G401 (cell line): Measurements from ENCODE around the gene CDK8. TPM values are rescaled to one million over a fixed set of nuclear protein-coding genes. Genes with fewer than 3 reads are reported as not detected.
A peak's percentile ranks its signal among the peaks of the same experiment; 100 is the strongest.

Experiments used
- DNase-seq: peaks from one replicate; pipeline ENCODE4 v3.0.0-alpha.2; 2015; ENCODE audit warnings: low spot score
- in situ Hi-C: cut with HindIII; loops from 2 replicates; pipeline ENCODE4 v1.10.0; 2016; ENCODE audit warnings: low sequenced_read_pairs, mixed read lengths
- total RNA-seq: library from RNA; depleted of rRNA; stranded (reverse); fragments of >200 nt; shearing (Covaris generic); gene quantifications from 2 replicates; pipeline ENCODE4 v1.2.3, GENCODE V29; 2014; rRNA removed

The CDK8 gene
- total RNA-seq, 1 experiment from 2014 or later = 27.2 TPM

DNA sequence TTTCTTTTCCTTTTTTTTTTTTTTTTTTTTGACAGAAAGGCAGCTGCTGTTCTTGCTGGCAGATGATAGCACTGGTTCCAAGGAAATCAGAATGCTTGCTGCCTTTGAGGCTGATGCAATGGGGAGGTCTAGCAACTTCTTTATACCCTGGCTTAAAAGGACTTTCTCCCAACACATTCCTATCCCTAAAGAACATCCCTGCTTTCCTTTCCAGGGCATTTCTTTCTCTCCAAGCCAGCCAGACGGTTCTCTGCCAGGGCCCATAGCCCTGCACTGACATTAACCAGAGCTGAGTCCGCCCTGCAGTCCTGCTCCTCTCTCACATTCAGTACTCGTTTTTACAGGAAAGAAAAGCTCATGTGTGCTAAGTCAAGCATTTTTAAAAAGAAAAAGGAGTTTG is 169.7 kb downstream of the CDK8 start:
- DNase-seq = peak; percentile 44

DNA sequence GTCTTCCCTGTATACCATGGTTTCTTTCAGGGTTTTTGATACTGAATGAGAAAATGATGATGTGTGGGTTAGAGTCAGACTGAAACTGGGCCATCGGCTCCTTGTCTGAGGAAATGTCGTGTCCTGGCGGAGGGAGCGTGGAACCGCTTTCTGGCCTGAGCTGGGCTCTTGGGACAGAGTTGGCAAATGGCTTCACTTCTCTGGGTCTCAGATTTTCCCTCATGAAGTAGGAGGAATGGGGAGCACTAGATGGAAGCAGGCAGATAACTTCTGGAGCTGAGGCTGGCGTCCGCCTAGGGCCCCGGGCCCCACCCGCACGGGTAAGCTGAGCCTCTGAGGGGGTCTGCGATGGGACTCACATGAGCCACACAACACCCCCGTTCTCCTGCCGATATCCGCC is 170.3 kb downstream of the CDK8 start:
- no peak for DNase-seq
- in situ Hi-C loops = no loop called here

More for the DNA sequence above, 169.7 kb downstream of the CDK8 start:
- in situ Hi-C loops = no loop called here

DNA sequence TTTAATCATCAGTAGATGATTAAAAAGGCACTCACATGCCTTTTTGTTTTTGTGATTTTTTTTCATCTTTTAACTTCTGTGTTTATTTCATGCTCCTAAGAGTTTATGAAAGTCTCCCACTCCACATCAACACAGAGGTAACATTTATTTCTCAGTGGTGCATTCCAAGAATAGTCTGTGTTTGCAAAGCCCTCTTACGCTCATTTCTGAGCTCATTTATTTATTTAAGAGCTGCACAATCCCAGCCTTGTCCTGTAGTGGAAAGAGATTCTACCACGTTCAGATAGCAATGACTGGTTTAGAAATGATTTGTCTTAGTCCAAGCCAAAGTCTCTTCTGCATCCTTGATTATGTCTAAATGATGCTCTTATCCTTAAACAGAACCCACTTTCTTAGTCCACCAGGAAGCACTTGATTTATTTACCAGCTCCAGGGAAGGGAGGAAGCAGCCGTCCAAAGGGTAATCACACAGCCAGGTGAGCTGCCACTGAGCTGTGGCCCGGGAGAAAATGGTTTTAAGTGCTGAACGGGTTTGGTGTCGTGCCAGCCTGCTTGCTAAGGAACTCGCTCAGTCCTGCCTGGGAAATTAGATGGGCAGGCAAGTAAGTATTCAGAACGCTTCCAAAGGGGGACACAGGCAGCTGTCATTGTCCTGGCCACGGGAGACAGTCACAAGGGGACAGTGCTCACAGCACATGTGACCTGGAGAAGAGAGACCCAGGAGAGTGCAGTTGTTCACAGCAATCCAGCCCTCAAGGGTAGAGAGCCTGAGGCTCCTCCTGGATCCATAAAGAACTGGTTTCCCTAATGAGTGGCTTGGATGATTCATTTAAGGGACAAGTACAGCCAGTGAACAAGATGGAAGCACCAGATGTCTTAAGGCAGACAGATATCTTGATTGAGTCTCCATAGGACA is 171.8 kb downstream of the CDK8 start:
- in situ Hi-C loops = no loop called here
- DNase-seq = peak; percentile 79

DNA sequence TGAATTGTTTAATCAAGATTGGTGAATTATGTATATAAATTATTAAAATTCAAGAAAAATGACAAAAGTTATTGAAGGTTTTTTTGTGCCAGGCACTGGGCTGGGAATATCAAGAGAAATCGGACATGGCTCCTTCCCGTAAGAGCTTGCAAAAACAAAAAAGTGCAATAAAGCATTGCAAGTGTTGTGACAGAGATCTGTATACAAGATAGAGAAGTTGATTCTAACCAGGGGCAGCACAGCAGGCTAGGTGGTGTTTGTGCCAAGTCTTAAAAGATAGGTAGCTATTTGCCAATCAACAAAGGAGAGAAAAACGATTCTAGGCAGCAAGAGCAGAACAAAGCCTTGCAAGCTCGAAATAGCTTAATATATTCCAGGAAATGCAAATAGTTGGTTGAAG is 179.8 kb downstream of the CDK8 start:
- no peak for DNase-seq
- in situ Hi-C loops = no loop called here

DNA sequence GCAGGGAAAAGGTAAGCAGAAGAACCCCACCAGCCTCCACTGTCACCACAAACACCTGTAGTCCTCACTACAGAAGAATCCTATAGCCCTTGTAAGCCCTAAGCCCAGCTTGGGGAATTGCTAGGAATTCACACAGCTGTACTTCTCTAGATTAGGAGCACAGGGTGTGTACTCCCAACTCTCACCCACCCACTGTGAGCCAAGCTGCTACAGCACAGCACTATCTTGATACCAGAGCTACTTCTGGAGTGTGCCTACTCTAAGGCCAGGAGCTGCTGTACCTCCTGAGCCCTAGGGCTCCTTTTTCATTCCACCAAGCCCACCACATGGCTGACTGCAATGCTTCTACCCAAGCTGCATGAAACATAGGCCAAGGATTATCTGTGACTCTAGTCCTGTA is 181.2 kb downstream of the CDK8 start:
- no peak for DNase-seq
- in situ Hi-C loops = no loop called here

DNA sequence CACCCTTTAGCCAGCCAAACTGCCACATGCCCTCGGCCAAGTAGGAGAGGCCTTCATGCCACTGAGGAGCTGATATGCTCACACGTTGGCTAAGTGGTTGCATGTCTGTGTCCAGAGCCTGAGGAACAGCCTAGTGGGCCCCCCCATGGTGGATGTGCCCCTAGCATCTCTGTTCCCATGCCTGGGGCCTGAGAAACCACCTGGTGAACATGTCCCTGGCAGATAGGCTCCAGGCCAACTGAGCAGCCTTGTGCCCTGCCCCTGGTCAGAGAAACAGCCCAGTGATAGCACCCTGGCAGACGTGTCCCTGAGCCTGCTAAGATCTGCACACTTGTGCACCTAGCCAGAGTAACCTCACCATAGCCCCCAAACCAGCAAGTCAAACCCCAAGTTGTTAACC is 181.7 kb downstream of the CDK8 start:
- no peak for DNase-seq
- in situ Hi-C loops = no loop called here

DNA sequence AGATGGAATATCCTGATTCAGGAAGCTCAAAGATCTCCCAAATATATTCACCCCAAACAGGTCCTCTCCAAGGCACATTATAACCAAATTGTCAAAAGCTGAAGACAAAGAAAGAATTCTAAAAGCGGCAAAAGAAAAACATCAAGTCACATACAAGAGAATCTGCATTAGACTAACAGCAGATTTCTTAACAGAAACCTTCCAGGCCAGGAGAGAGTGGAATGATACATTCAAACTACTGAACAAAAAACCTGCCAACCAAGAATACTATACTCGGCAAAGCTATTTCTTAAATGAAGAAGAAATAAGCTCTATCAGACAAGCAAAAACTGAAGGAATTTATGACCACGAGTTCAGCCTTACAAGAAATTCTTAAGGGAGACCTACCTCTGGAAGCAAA is 183.0 kb downstream of the CDK8 start:
- in situ Hi-C loops = no loop called here
- DNase-seq = no peak

DNA sequence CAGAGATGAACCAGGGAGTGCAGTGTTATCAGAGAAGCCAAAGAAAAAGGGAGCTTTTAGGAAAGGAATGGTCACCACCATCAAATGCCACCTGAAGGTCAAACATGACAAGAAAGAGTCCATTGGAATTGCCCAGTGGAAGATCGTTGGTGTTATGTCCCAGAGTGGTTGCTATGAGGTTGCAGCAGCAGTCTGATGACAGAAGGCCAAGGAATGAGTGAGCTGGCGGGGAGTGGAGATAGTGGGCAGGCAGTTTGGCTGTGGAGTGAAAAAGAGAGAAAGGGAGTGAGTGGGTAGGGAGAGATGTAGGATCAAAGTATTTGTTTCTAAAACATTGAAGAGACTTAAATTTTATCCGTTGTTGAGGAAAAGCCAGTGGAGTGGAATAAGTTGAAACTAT is 186.2 kb downstream of the CDK8 start:
- in situ Hi-C loops = no loop called here

DNA sequence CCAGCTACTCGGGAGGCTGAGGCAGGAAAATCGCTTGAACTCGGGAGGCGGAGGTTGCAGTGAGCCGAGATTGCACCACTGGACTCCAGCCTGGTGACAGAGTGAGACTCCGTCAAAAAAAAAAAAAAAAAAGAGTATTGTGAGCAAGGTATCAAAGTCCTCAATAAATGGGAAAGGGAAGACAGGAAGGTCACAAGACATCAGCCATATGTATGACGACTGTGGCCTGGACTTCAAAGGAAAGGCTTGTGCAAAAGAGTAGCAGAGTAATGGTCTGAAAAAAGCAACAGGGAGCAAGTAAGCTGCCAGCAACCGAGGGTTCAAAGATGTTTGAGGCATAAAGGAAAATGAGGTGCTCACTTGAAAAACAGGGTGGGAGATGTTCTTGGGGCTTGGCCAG is 187.5 kb downstream of the CDK8 start:
- in situ Hi-C loops = no loop called here

More for the DNA sequence above, 186.2 kb downstream of the CDK8 start:
- no peak for DNase-seq

DNA sequence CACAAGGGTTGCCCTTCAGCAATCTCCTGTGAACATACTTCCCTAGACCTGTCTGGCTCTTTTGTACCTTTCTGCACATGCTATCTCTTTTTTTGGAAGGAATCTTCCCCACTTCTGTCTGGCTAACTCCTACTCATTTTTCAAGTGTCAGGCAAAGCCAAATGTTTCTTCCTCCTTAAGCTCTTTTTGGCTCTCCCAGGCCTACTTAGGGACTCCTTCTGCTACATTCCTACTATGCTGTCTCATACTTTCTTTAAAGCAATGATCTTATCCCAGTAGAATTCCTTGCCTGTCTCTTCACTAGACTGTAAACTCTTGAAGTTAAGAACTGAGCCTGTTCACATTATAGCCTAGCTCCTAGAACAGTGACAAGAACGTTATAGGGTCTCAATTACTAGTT is 188.6 kb downstream of the CDK8 start:
- in situ Hi-C loops = no loop called here
- DNase-seq = no peak

More for the DNA sequence above, 187.5 kb downstream of the CDK8 start:
- DNase-seq = no peak

DNA sequence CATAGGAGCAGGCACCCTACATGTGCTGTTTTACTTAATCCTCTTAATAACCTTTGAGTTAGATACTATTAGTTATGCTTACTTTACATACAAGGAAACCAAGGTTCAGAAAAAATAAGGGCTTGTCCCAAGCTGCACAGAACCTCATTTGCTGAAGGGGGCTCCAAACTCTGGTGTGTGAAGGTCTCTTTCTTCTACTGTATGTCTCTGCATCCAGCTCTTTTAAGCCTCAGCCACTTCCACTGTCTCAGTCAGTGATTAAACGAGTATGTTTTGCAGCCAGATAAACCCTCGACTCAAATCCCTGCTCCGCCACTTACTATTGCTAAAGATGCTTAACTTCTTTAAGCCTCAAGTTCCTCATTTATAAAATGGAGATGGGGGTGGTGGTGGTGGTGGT is 191.2 kb downstream of the CDK8 start:
- DNase-seq = no peak
- in situ Hi-C loops = no loop called here

DNA sequence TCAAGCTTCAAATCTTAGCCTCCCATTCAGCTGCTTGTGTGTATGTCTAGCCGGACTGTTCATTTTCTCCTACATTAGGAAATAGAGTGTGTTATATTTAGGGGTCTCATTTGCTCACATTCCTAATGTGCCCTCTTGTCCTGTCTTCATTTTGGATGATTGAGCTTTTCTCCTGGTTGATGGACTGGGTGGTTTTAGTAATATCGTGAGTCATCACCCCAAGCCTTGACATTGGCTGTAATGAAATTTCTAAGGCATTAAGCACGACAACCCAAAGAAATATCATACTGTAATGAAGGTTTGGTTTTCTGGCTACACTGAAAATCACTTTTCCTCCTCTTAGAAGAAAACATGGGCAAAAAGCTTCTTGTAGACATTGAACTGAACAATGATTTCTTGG is 192.8 kb downstream of the CDK8 start:
- in situ Hi-C loops = no loop called here
- DNase-seq = no peak

DNA sequence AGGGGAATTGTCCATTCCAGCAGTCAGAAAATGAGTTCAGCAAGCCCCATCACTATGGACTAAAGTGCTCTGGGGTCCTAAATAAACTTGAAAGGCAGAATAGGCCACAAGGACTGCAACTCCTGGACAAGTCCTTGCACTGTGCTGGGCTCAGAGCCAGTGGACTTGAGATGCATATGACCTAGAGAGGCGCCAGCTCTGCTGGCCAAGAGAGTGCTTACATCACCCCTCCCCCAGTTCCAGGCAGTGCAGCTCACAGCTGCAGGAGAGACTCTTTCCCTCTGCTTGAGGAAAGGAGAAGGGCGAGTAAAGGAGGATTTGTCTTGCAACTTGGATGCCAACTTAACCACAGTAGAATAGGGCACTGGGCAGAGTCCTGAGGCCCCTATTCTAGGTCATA is 194.1 kb downstream of the CDK8 start:
- in situ Hi-C loops = no loop called here

DNA sequence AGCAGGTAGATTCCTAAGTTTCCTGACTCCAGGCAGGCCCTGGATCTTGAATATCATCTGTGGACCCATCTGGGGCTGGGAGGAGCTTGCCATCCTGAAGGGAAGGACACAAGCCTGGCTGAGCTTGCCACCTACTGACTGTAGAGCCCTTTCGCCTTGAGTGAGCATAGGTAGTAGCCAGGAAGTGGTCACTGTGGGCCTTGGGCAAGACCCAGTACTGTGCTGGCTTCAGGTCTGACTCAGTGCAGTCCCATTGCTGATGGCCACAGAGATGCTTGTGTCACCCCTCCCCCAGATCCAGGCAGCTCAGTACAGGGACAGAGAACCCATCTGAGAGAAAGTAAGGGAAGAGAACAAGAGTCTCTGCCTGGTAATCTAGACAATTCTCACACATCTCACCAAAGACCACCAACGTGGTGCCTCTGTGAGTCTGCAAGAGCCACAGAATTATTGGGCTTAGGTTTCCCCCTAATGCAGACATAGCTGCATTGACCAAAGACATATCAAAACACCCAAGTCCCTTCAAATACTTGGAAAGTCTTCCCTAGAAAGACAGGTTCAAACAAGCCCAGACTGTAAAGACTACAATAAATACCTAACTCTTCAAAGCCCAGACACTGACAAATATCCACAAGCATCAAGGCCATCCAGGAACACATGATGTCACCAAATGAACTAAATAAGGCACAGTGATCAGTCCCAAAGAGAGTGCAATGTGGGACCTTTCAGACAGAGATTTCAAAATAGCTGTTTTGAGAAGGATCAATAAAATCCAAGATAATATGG is 195.3 kb downstream of the CDK8 start:
- in situ Hi-C loops = no loop called here
- DNase-seq = no peak

More for the DNA sequence above, 194.1 kb downstream of the CDK8 start:
- DNase-seq = no peak

Other genes with a start within 250 kb of the CDK8 start
- not detected in 2 replicates for gene SHISA2, start 202.1 kb upstream of the CDK8 start, total RNA-seq
- gene RNF6, start 31.8 kb upstream of the CDK8 start, total RNA-seq = 13.5 and 23.0 TPM in 2 replicates